ENCODE results near the gene HRAS. TPM values are rescaled to one million over a fixed set of nuclear protein-coding genes. Genes with fewer than 3 reads are reported as not detected.

HRAS gene
- total RNA-seq, 1 donor from 2014 or later = 21.2 TPM

- peaks cover 2% of the 10 kb centered on the region for H3K27me3 Mint-ChIP-seq (ENCODE audit: insufficient read depth, low read depth)
- Histone ChIP-seq H3K36me3 (no peaks in the 10 kb centered on the region), H3K9ac (no peak overlapping the region), H4K20me1 (ENCODE audit: low read depth) (no peaks in the 10 kb centered on the region), H3K4me3 (no peak overlapping the region), H3K79me2 (ENCODE audit: low read depth) (no peaks in the 10 kb centered on the region), H2AFZ (replicated peaks) (no peak overlapping the region), H3F3A (ENCODE audit: low read depth) (peaks cover 7% of the 10 kb centered on the region), H3K9me3 (ENCODE audit: low read depth) (no peaks in the 10 kb centered on the region), H3K27ac (no peak overlapping the region), H3K4me2 (no peak overlapping the region), H3K27me3 (no peaks in the 10 kb centered on the region), H3K4me1 (no peaks in the 10 kb centered on the region)
- no peak for DNase-seq (ENCODE audit: low spot score)
- H3K36me3 Mint-ChIP-seq = peaks cover 35% of the 10 kb centered on the region
- H3K4me1 Mint-ChIP-seq = no peaks in the 10 kb centered on the region
- H3K9me3 Mint-ChIP-seq = peaks cover 23% of the 10 kb centered on the region
- no peak overlapping the region for H3K27ac Mint-ChIP-seq
- TF ChIP-seq EZH2phosphoT487 (IDR thresholded peaks at IDR 0.05) = no peak
- no peak for TF ChIP-seq EZH2 (IDR thresholded peaks at IDR 0.05)
- no peak for TF ChIP-seq CTCF (IDR thresholded peaks at IDR 0.05)
- no peak overlapping the region for H3K4me3 Mint-ChIP-seq
Measured at GRCh38 chr11:514606-515005, 20.8 kb downstream of the HRAS start.

GRCh38 chr11:512761-513595 lies 22.4 kb downstream of the HRAS start:
- TF ChIP-seq EZH2 (IDR thresholded peaks at IDR 0.05) (no peak), EZH2phosphoT487 (IDR thresholded peaks at IDR 0.05) (no peak), CTCF (IDR thresholded peaks at IDR 0.05) (no peak)
- Histone ChIP-seq H3K9me3 (ENCODE audit: low read depth) (no peaks in the 10 kb centered on the region), H3K4me1 (no peaks in the 10 kb centered on the region), H3K9ac (no peak overlapping the region), H3F3A (ENCODE audit: low read depth) (peaks cover under 1% of the 10 kb centered on the region), H3K27ac (no peak overlapping the region), H3K4me3 (no peak overlapping the region), H3K36me3 (no peaks in the 10 kb centered on the region), H3K27me3 (no peaks in the 10 kb centered on the region), H3K4me2 (no peak overlapping the region), H2AFZ (replicated peaks) (no peak overlapping the region), H4K20me1 (ENCODE audit: low read depth) (no peaks in the 10 kb centered on the region), H3K79me2 (ENCODE audit: low read depth) (peaks cover 4% of the 10 kb centered on the region)
- Mint-ChIP-seq H3K4me1 (peaks cover 3% of the 10 kb centered on the region), H3K9me3 (peaks cover 20% of the 10 kb centered on the region), H3K4me3 (peak overlapping the region; percentile 10), H3K27me3 (ENCODE audit: insufficient read depth, low read depth) (no peaks in the 10 kb centered on the region), H3K27ac (no peak overlapping the region), H3K36me3 (peaks cover 35% of the 10 kb centered on the region)
- DNase-seq (ENCODE audit: low spot score) = no peak

GRCh38 chr11:508956-509355 lies 26.4 kb downstream of the HRAS start:
- Histone ChIP-seq H3F3A (ENCODE audit: low read depth) (peaks cover 12% of the 10 kb centered on the region), H3K27me3 (no peaks in the 10 kb centered on the region), H3K4me2 (no peak overlapping the region), H4K20me1 (ENCODE audit: low read depth) (peaks cover 19% of the 10 kb centered on the region), H3K36me3 (no peaks in the 10 kb centered on the region), H3K4me1 (peaks cover 6% of the 10 kb centered on the region), H3K79me2 (ENCODE audit: low read depth) (peaks cover 24% of the 10 kb centered on the region), H3K4me3 (no peak overlapping the region), H3K9ac (no peak overlapping the region), H3K9me3 (ENCODE audit: low read depth) (no peaks in the 10 kb centered on the region), H2AFZ (replicated peaks) (no peak overlapping the region), H3K27ac (no peak overlapping the region)
- Mint-ChIP-seq H3K27me3 (ENCODE audit: insufficient read depth, low read depth) (no peaks in the 10 kb centered on the region), H3K36me3 (peaks cover 17% of the 10 kb centered on the region), H3K27ac (no peak overlapping the region), H3K9me3 (no peaks in the 10 kb centered on the region), H3K4me1 (peaks cover 14% of the 10 kb centered on the region), H3K4me3 (peak overlapping the region; percentile 97)
- no peak for TF ChIP-seq EZH2phosphoT487 (IDR thresholded peaks at IDR 0.05)
- no peak for DNase-seq (ENCODE audit: low spot score)

Data from neural progenitor cell (in vitro differentiated cells).